HG03575 (cell line): Measurements from ENCODE around the gene JMJD1C.

Source experiments
- ATAC-seq: cut with Tn5 transposase; IDR thresholded peaks from one replicate; pipeline ENCODE4 v1.9.1; 2021; ENCODE audit not compliant: unreplicated experiment, insufficient number of reproducible peaks, low FRiP score; ENCODE audit errors: extremely low read depth

The JMJD1C gene

DNA sequence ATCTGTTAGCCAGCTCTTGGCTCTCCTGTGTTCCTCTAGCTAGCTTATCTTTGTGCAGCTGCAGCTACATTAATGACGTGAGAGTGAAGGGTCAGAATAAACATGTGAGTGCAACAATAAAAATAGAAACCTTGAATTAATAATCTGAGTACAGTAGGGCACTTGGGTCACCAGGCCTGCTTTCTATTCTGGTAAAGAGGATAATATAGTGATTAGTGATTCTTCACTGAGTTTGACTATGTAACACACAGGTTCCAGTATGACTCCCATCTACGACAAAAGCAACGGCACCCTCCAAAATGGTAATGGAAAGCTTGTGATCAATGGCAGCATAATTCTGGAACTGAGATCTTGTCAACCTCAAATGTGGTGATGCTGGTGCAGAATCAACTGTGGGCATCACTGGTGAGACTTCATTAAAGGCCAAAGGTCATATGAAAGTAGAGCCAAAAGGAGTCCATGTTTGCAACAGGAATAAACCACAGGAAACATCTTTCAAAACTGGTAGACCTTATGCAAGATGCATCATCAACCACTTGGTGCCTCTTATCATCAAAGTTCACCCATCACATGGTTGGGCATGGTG is 255.1 kb downstream of the JMJD1C start:
- no peak for ATAC-seq

DNA sequence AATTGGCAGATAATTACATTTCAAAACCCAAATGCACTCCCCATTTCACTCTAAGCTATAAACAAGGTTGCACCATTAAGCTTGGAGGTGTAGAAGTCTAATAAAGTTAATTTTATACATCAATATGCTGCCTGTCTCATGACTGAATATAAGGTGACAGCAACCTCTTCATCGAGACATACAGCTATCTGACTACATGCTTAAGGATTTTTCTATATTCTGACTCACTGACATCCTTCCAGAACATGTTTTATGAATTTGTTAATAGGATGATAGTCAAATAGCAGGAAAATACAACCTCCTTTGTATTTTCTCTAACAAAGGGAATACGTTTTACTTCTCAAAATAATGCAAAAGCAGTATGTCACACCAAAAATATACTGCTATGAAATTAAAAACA is 256.1 kb downstream of the JMJD1C start:
- ATAC-seq = no peak

DNA sequence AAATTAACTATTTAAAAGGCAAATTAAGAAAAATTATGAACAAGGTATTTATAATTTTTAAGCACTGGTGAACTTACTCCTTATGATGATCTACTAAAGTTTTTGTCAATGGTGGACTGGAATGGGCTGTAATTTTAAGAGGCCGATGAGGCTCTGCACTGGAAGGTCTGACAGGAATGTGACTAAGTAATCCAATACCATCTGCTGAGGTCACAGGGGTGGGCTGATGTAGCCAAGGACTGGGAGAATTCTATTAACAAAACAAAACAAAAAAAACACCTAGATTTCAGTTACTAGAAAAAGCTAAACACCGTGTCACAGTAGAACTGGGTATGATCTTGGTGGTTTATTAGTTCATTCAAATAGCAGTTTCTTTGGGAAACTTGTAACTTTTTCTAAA is 256.8 kb downstream of the JMJD1C start:
- ATAC-seq = no peak

DNA sequence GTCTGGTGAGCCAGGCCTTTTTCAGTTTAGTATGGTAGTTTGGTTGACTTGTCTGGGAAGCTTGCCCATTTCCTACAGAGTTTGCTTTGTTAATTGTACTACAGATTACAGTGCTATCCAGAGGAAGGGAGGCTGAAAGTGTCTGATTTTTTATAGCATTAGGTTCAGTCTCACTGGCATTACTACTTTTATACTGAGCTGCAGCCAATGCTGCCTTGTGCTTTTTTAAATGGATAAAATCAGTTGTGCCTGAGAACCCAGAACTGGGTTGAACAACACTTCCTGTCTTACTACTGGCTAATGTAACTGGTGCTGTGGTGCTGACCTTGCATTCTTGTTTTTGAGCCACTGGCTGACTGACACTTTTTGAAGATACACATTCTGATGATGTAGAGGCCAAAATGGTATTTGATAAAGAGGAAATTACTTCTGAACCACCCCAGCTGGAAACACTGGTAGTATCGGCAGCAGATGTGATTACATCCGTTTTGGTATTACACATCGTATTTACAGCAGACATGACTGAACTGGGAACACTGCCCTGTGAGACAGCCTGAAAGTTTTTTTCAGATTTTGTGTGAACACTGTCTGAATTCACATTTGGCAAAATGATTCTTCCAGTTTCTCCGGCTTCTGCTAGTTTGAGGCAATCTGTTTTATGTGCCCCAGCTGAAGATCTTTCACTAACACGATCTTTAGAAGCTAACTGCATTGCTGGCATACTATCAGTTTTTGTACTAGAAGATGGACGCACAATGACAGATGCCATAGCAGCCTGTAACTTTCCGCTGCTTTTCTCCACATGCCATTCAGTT is 258.6 kb downstream of the JMJD1C start:
- ATAC-seq = peak; percentile 39

DNA sequence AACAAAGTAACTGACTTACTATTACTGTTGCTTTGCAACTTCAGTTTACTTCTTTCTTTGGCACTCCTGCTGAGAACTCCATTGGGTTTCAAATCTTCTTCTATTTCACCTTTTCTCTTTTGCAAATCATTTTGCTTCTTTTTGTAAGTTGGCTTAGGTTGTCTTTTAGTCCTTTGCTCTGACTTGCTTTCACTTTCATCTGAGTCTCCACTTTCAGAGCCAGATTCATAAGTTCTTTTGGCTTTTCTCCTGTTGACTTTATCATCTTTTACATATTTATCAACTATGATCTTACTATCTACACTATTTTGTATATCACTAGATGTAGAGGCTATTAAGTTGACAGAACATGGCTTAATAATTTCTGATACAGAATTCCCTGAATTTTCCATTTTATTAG is 259.2 kb downstream of the JMJD1C start:
- ATAC-seq = no peak

DNA sequence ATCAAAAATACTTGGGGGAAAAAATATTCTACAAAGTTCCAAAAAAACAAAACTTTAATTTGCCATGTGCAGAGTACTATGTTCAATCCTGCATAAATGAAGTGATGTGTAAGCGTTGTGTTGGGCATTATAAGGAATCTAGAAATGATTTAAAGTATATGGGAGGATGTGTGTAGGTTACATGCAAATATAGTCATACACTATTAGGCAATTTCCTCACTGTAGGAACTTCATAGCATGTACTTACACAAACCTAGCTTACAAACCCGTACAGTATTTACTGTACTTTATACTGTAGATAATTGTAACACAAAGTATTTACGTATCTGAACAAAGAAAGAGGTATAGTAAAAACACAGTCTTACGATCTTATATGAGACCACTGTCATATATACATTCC is 260.4 kb downstream of the JMJD1C start:
- ATAC-seq = no peak

DNA sequence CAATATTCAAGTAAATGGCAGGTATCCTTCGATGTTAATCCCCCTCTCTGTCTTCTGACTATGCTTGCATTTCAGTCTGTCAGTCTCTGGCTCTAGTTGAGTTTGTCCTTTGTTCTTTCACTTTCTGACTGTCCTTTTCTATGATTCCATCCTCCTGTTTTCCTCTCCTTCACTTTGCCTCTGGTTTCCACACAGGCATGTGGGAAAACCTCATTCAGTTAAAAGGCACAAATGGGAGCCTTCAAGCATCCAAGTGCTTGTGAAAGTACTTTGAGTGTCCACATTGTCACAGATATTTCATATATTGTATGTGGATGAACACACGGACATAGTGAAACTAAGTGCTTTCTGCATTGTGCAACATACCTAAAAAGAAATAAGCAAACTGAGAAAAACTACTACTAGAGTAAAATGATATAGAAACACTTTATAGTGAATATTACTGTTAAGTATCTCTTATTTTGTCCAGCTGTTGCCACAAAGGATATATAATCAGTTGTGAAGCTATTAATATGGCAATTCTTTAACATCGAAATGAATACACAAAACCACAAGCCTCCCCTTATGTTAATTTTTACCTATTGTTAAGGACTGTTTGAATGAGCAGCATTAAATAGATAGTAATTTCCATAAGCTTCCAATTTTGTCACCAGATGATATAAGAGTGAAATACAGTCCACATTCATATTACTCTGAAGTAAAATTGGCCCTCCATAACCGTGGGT is 260.9 kb downstream of the JMJD1C start:
- no peak for ATAC-seq

DNA sequence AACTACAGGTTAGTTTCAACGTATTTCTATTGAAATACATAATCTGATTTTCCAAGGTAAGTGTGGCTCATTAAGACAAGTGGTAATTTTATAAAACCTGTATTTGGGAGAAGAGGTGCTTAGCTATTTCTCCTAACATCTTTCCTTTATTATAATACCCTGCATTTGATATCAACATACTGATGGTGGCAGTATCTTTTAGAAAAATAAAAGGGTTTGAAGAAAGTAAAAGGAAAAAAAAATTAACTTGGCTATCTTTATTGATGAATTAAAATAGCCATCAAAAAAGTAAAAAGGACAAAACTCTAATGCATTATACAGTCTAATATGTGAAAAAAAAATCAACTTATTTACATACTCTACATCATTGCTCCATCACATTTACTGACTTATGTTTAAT is 264.7 kb downstream of the JMJD1C start:
- ATAC-seq = no peak

DNA sequence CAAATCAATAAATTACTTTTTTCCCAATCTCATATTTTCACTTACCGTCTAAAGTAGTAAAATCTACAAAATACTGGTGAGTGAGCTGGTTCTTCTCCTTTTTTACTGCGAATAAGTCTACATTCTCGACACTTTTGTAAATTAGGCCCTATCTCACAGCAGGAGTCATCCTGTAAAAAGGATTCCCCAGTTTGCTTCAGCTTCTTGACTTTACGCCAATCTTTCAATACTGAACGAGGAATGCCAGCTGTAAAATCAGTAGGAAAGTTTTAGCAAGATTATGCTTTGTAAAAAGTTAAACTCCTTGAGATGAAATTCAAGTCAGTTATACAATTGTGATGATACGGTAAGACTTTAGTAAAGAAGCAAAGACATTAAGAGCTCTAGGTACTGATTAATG is 265.3 kb downstream of the JMJD1C start:
- ATAC-seq = no peak

DNA sequence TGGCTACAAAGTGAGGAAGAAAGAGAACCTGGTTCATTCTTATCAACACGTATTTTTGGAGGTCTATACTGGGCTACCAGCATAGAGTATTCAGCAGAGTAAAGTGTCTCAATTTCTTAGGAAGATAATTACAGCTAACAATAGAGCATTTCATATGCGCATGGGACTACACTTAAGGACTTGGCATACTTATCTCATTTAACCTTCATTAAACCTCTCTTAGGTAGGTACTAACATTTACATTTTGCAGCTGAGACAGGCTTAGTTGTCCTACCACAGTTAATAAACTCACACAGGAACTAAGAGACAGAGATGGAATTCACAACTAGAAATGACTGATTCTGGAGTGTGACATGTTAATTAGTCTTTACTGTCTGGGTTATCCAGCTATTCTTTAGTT is 266.1 kb downstream of the JMJD1C start:
- ATAC-seq = no peak

DNA sequence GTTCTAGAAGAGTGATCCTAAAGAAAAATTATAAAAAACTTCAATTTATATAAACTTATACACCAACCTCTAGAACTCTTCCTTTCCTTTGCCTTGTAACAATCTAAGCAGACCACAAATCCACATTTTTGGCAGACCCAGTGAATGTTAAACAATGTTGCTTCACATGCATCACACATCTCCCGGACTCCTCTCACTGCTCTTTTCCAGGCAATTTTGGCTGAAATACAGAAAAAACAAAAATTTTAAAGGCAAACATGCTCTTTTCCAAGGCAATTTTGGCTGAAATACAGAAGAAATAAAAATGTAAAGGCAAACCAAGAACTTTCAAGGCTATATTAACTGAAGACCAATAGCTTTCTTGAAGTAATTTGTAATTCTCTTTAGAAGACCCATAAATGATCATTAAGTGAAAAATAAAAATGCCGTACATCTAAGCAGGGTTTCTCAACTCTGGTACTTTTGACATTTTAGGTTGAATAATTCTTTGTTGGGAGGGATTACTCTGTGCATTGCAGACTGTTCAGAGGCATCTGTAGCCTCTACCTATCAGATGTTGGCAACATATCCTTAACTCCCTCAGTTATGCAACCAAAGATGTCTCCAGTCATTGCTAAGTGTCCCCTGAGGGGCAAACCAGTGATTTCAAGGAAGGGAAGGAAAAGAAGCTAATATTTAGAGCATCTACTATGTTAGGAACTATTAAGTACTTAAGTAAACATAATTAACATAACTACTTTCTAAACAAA is 268.3 kb downstream of the JMJD1C start:
- no peak for ATAC-seq

DNA sequence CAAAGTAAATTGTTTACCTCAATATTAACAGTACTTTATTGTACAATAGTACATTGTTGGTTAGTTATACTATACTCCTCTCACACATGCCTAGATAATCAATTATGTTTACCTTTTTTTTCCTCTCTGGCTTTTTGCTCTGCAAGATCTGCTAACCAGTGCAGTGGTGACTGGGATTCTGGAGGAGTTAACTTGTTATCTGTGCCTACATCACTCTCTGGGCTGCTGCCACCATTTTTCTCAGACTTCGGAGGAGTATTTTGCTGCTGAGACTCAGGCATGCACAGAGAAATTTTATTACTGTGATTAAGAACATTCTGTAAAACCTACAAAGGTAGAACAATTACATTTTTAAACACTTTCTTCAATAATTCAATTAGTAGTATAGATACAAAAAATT is 273.0 kb downstream of the JMJD1C start:
- ATAC-seq = no peak

DNA sequence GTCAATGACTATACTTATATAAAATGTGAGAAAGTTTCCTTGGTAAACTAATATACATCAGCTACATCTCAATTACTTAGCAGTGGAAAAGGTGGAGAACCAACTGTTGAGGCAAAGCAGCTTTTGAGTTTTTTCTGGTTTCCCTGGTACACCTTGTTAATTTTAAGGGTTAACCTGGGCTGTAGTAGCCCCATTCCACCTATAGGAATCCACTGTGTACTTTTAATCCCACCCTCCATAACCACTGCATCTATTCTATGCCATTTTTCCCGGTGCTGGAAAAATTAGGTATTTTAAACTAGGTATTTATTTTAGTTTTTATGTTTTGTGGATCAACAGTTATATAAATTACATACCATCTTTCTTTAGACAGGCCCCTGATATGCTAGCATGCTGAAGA is 290.2 kb downstream of the JMJD1C start:
- no peak for ATAC-seq

DNA sequence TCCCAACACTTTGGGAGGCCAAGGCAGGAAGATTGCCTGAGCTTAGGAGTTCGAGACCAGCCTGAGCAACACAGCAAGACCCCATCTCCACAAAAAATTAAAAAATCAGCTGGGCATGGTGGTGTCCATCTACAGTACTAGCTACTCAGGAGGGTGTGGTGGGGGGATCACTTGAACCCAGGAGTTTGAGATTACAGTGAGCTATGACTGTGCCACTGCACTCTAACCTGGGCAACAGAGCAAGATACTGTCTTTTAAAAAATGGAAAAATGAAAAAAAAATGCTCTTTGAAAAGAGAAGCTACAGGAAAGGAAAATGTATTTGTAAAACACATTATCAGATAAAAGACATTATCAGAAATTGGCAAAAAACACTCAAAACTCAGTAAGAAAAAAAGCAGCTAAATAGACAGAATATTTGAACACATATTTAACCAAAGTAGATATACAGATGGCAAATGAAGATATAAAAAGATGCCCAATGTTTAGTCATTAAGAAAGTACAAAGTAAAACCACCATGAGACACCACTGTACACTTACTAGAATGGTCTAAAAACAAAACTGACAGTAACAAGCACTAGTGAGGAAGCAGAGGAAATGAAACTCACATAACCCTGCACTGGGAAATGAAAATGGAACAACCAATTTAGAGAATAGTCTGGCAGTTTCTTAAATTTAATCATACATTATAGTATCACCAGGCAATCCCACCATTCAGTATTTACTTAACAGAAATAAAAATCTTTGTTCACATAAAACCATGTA is 292.1 kb downstream of the JMJD1C start:
- ATAC-seq = peak; percentile 94

DNA sequence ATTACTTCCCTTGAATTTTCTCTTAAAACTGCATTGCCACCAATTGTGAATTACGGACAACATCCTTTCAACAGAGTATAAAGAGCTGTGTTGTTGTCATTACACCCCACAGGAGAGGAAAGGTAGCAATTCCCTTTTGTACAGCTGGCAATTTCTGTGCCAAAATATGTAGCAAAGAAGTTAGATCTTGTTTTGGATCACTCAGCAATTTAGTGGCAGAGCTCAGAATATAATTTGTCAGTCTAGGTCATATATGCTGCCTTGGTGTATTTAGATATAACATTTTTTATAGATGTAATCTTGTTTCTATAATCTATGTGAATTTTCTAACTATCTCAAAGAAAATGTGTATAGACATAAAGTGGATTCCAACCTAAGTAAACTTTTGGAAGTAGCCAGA is 293.9 kb downstream of the JMJD1C start:
- ATAC-seq = no peak

DNA sequence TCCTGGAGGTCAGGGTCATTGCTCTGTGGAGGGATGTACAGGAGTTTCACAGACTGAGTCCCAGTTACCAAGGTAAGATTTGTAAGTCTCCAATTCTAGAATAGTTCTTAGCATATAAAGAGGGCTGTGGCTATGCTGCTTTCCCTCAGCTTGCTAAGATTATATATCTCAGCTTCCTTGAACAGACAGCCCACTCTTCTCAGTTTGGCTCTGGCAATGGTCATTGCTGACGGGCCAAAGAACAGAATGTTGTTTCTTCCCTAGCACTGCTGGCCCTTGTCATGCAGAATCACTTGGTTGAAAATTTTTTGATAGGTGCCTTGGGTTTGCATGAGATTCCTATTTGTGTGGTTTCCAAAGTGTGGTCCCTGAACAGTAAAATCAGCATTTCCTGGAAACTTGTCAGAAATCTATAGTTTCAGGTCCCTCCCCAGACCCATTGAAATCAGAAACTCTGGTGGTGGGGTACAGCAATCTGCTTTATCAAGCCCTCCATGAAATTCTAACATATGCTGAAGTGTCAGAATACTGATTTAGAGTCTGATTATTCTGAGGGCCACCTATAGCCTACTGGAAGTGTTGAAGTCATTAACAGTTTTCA is 294.4 kb downstream of the JMJD1C start:
- ATAC-seq = no peak

DNA sequence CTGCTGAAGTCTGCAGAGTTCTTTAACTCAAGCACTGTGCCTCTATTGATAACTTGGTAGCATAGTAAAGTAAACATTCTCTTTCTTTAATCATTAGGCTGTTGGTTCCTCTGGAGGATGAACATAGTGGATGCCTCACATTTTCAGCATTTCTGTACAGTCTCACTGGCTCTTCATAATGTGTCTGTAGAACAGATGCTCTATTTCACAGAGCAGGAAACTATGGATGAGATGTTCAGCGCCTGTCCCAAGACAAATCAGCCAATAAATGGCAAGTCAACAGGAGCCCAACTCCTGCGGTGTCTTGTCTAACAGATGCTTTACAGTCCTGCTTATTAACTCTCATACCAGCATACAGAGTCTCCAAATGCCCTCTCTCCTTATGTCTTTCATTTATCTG is 296.2 kb downstream of the JMJD1C start:
- ATAC-seq = no peak

DNA sequence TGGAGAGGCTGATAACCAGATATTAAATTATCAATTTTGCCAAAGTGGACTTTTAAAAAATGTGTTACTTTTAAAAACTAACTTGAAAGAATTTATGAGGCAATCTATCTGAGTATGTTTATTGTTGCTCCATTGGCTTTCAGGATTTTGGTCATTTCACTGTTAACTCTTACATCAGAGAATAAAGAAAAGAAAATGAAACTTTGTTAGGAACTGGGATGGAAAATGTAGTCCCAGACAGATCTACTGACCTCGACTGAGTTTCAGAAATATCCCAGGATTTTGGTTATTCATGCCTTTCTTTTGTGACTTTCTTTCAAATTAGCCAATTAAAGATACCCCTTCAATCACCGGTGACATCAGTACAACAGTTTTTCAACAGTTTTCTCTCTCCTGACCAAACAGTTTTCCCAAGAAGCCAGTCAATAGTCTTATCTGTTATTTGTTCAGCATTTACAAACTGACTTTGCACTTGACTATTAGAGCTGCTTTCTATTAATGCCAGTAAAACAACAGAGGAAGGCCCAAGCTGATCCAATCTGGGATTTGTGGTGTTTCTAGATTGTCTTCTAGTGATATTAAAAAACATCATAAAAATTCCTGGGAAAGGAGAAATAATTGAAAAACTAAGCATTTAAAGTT is 296.8 kb downstream of the JMJD1C start:
- ATAC-seq = no peak
